ENCODE measurements around the gene GDF9. TPM values are rescaled to one million over a fixed set of nuclear protein-coding genes. Genes with fewer than 3 reads are reported as not detected.

Gene GDF9
- total RNA-seq, 4 donors from 2014 or later: 0.24 to 1.3 (median 0.31) TPM; not detected in 1

- ATAC-seq (ENCODE audit: low FRiP score) (no peak), DNase-seq (ENCODE audit: low spot score) (no peak)
- TF ChIP-seq, protein P1, sequence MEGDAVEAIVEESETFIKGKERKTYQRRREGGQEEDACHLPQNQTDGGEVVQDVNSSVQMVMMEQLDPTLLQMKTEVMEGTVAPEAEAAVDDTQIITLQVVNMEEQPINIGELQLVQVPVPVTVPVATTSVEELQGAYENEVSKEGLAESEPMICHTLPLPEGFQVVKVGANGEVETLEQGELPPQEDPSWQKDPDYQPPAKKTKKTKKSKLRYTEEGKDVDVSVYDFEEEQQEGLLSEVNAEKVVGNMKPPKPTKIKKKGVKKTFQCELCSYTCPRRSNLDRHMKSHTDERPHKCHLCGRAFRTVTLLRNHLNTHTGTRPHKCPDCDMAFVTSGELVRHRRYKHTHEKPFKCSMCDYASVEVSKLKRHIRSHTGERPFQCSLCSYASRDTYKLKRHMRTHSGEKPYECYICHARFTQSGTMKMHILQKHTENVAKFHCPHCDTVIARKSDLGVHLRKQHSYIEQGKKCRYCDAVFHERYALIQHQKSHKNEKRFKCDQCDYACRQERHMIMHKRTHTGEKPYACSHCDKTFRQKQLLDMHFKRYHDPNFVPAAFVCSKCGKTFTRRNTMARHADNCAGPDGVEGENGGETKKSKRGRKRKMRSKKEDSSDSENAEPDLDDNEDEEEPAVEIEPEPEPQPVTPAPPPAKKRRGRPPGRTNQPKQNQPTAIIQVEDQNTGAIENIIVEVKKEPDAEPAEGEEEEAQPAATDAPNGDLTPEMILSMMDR (IDR thresholded peaks at IDR 0.05): no peak
These were observed 7.1 kb upstream of the GDF9 start, which contains the start of gene LEAP2 for GRCh38 chr5:132873119-132873929. Gene LEAP2, plus strand, starts transcription at chr5:132873668. Its CDS starts 27 bp downstream, at chr5:132873695.

DNA sequence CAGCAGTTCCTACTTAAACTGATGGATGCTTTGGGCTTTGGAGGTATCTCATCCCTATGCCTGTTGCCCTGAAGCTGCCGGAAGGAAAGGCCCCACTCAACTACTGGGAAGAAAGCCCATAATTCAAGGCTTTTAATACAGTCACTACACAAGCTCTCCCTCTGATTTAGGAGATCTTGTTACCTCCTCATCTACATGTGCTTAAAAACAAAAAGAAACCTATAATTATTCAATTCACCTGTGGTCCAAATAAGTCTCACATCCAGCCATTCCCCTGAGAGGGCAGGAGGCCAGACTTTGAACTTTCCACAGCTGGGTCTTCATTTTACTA, 6.5 kb upstream of the GDF9 start:
- TF ChIP-seq, protein P1 (IDR thresholded peaks at IDR 0.05): no peak
- ATAC-seq (ENCODE audit: low FRiP score) (no peak), DNase-seq (ENCODE audit: low spot score) (no peak)

DNA sequence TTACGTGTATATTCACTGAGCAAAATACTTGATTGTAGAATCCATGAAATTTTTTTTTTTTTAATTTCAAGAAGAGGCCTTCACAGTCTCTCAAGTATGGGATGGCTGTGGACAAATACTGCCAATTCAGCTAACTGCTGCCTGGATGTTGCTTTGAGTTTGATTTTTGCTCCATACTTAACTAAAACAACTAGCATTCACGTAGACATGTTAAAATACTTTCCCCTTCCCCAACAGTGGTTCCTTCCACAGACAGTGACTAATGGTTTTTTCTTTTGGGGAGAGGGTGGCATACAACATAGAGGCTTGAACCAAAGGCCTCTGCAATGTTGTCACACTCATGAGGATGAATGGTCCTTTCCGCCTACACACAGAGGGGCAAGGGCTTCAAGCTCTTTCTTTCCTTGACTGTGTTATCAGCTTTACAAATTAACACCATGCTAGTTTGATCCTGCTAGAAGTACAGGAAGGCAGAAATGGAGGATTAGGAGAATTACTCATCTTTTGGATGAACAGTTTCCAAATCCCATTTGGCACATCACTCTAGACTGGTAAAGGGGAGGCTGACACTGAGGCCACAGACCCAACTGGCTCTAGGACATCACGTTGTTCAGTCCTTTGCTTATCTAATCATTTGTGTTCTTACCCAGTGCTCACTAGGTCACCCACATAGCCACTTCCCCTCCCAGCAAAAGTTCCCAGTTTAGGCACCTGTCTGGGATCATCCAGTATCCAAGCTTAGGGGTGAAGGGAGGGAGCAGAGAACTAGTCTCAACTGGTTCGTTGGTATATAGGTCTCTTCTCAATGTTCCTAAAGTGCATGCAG, 5.4 kb upstream of the GDF9 start:
- ATAC-seq (ENCODE audit: low FRiP score): no peak

GRCh38 chr5:132870801-132871200, 4.5 kb upstream of the GDF9 start:
- ATAC-seq (ENCODE audit: low FRiP score): no peak
- TF ChIP-seq, protein P1 (IDR thresholded peaks at IDR 0.05): no peak

More for the DNA sequence above, 5.4 kb upstream of the GDF9 start:
- no peak for DNase-seq (ENCODE audit: low spot score)
- TF ChIP-seq, protein P1 (IDR thresholded peaks at IDR 0.05): no peak

DNA sequence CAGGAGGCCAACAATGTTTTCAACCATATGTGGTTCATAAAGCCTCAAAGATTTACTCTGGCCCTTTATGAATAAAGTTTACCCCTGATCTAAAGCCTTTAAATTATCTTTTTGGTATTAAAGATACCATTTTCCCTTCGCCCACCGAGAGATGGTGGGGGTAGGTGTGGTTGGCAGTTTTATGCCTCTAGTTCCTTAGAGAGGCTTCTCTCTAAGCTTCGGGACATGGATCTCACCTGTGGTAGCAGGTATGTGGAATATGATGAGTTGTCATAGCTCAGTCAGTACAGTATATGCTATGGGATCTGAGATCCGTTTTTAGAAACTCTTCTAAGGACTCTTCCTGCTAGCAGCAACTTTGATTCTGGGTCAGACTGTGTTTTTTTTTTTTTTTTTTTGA, 2.5 kb upstream of the GDF9 start:
- DNase-seq (ENCODE audit: low spot score) (no peak), ATAC-seq (ENCODE audit: low FRiP score) (no peak)
- TF ChIP-seq, protein P1 (IDR thresholded peaks at IDR 0.05): no peak

More at GRCh38 chr5:132870801-132871200, 4.5 kb upstream of the GDF9 start:
- no peak for DNase-seq (ENCODE audit: low spot score)

DNA sequence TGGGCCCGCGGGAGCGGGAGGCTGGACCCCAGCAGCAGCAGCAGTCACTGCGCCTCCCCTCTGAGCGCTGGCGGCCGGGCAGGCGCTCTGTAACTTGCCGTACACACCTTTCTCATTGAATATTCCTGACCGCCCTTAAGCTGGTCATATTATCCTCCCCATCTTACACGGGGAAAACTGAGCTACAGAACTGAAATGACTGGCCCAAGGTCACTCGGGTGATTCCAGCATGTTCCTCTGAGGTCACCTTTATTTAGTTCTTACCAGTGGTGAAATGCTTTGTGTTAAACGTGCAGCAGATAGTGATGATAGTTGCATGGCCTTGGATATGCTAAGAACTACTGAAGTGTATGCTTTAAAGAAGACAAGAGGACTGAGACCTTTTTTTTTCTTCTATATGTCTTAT, 780 bp upstream of the GDF9 start:
- DNase-seq (ENCODE audit: low spot score) (no peak), ATAC-seq (ENCODE audit: low FRiP score) (peak; percentile 19)
- TF ChIP-seq, protein P1 (IDR thresholded peaks at IDR 0.05): no peak

All from omental fat pad (tissue), 4 donors.